G401.6 (cell line): Measurements from ENCODE around the gene MAF.
A peak's percentile ranks its signal among the peaks of the same experiment; 100 is the strongest.

Source experiments
- FAIRE-seq: peaks from 2 replicates; lab custom pipeline; 2012; peaks lifted over from hg19 to GRCh38; lab: Jason Lieb, UNC

MAF gene

GRCh38 chr16:79610771-79611170, 10.2 kb upstream of the MAF start:
- no peak for FAIRE-seq

- FAIRE-seq: no peak
These were observed 9.3 kb upstream of the MAF start for GRCh38 chr16:79609861-79610260.

GRCh38 chr16:79608976-79609375, 8.4 kb upstream of the MAF start:
- FAIRE-seq: no peak

GRCh38 chr16:79607587-79607986, 7.0 kb upstream of the MAF start:
- no peak for FAIRE-seq

- no peak for FAIRE-seq
These were observed 5.5 kb upstream of the MAF start for GRCh38 chr16:79605999-79606398.

- FAIRE-seq: no peak
These were observed 2.5 kb upstream of the MAF start for GRCh38 chr16:79603055-79603454.

GRCh38 chr16:79602628-79603014, 2.1 kb upstream of the MAF start:
- no peak for FAIRE-seq

- peak; percentile 82 for FAIRE-seq
These were observed 1.5 kb upstream of the MAF start for GRCh38 chr16:79601931-79602627.

- FAIRE-seq: no peak
These were observed 774 bp upstream of the MAF start for GRCh38 chr16:79601092-79601930.

- no peak for FAIRE-seq
These were observed 500 bp downstream of the MAF start for GRCh38 chr16:79599837-79600637.

GRCh38 chr16:79599256-79599836, 1.2 kb downstream of the MAF start:
- no peak for FAIRE-seq

- no peak for FAIRE-seq
These were observed 2.0 kb downstream of the MAF start for GRCh38 chr16:79598348-79599181.

GRCh38 chr16:79598063-79598347, 2.5 kb downstream of the MAF start:
- no peak for FAIRE-seq

- no peak for FAIRE-seq
These were observed 3.1 kb downstream of the MAF start for GRCh38 chr16:79597277-79598062.

- no peak for FAIRE-seq
These were observed 4.5 kb downstream of the MAF start for GRCh38 chr16:79595931-79596450.

GRCh38 chr16:79595231-79595641, 5.3 kb downstream of the MAF start:
- no peak for FAIRE-seq

- FAIRE-seq: no peak
These were observed 6.8 kb downstream of the MAF start for GRCh38 chr16:79593754-79594153.

GRCh38 chr16:79593074-79593531, 7.4 kb downstream of the MAF start:
- no peak for FAIRE-seq

- FAIRE-seq: no peak
These were observed 8.4 kb downstream of the MAF start for GRCh38 chr16:79592186-79592585.

GRCh38 chr16:79589601-79590102, 10.9 kb downstream of the MAF start:
- no peak for FAIRE-seq
